Astrocyte (in vitro differentiated cells and primary cell): ENCODE data around the gene MAML2. TPM values are rescaled to one million over a fixed set of nuclear protein-coding genes. Genes with fewer than 3 reads are reported as not detected.

Source experiments
- DNase-seq: peaks from one replicate; pipeline ENCODE4 v3.0.0-alpha.2; 2010; ENCODE audit warnings: low read depth
- FAIRE-seq: peaks from 2 replicates; lab custom pipeline; 2011; peaks lifted over from hg19 to GRCh38; lab: Jason Lieb, UNC
- H2AFZ ChIP-seq: 2 replicates; pipeline ENCODE4 v1.6.0; 2012; ENCODE audit warnings: low read depth, low read length, inconsistent platforms
- H3K27ac ChIP-seq: 2 replicates; pipeline ENCODE4 v1.5.1; 2011; ENCODE audit warnings: low read depth, low read length, inconsistent platforms
- H3K27me3 ChIP-seq: 2 replicates; pipeline ENCODE4 v1.6.0; 2011; ENCODE audit warnings: low read length, inconsistent platforms; ENCODE audit not compliant: insufficient read depth
- H3K36me3 ChIP-seq: 2 replicates; pipeline ENCODE4 v1.5.1; 2011; ENCODE audit warnings: low read length, inconsistent platforms; ENCODE audit not compliant: insufficient read depth
- H3K4me1 ChIP-seq: 2 replicates; pipeline ENCODE4 v1.5.1; 2011; ENCODE audit warnings: low read length, inconsistent platforms; ENCODE audit not compliant: insufficient read depth
- H3K4me2 ChIP-seq: 2 replicates; pipeline ENCODE4 v1.6.0; 2012; ENCODE audit warnings: low read length, inconsistent platforms
- H3K4me3 ChIP-seq: 2 replicates; pipeline ENCODE4 v1.5.1; 2011; ENCODE audit warnings: low read depth, mild to moderate bottlenecking, low read length, inconsistent platforms; ENCODE audit not compliant: insufficient read depth
- H3K79me2 ChIP-seq: 2 replicates; pipeline ENCODE4 v1.6.0; 2012; ENCODE audit warnings: mild to moderate bottlenecking, low read length, inconsistent platforms; ENCODE audit not compliant: insufficient read depth
- H3K9ac ChIP-seq: 2 replicates; pipeline ENCODE4 v1.6.0; 2012; ENCODE audit warnings: mild to moderate bottlenecking, low read length, inconsistent platforms
- H3K9me3 ChIP-seq: 2 replicates; pipeline ENCODE4 v1.5.1; 2012; ENCODE audit warnings: low read depth, mild to moderate bottlenecking, low read length, inconsistent platforms; ENCODE audit not compliant: insufficient read depth
- H4K20me1 ChIP-seq: 2 replicates; pipeline ENCODE4 v1.6.0; 2012; ENCODE audit warnings: low read length, inconsistent platforms; ENCODE audit not compliant: insufficient read depth
- H3K27ac Mint-ChIP-seq: one replicate; pipeline ENCODE4 v1.8.0; 2021; ENCODE audit warnings: mild to moderate bottlenecking, mixed read lengths; ENCODE audit not compliant: unreplicated experiment
- H3K27me3 Mint-ChIP-seq: one replicate; pipeline ENCODE4 v1.8.0; 2021; ENCODE audit warnings: low read depth, mixed read lengths; ENCODE audit not compliant: unreplicated experiment
- H3K36me3 Mint-ChIP-seq: one replicate; pipeline ENCODE4 v1.8.0; 2021; ENCODE audit warnings: low read depth, mixed read lengths; ENCODE audit not compliant: unreplicated experiment
- H3K4me1 Mint-ChIP-seq: one replicate; pipeline ENCODE4 v1.8.0; 2021; ENCODE audit warnings: low read depth, mixed read lengths; ENCODE audit not compliant: unreplicated experiment
- H3K4me3 Mint-ChIP-seq: one replicate; pipeline ENCODE4 v1.8.0; 2021; ENCODE audit warnings: mild to moderate bottlenecking, moderate library complexity, mixed read lengths; ENCODE audit not compliant: unreplicated experiment
- H3K9me3 Mint-ChIP-seq: one replicate; pipeline ENCODE4 v1.8.0; 2021; ENCODE audit warnings: mild to moderate bottlenecking, mixed read lengths; ENCODE audit not compliant: unreplicated experiment
- EZH2 ChIP-seq: IDR thresholded peaks from 2 replicates; pipeline ENCODE4 v1.6.1; 2012; ENCODE audit warnings: mild to moderate bottlenecking, low read length, inconsistent platforms; ENCODE audit not compliant: insufficient read depth
- total RNA-seq: library from RNA; stranded (reverse); gene quantifications from 2 replicates; pipeline ENCODE4 v1.2.1, GENCODE V29; 2021
- TF ChIP-seq, protein P1 (sequence below): IDR thresholded peaks from 2 replicates; pipeline ENCODE4 v1.5.1; 2011; ENCODE audit warnings: low read depth, mild to moderate bottlenecking, inconsistent platforms, low read length, moderate library complexity; ENCODE audit not compliant: insufficient read depth

MAML2 gene
- total RNA-seq, 1 donor from 2014 or later, result 27.4 TPM

DNA sequence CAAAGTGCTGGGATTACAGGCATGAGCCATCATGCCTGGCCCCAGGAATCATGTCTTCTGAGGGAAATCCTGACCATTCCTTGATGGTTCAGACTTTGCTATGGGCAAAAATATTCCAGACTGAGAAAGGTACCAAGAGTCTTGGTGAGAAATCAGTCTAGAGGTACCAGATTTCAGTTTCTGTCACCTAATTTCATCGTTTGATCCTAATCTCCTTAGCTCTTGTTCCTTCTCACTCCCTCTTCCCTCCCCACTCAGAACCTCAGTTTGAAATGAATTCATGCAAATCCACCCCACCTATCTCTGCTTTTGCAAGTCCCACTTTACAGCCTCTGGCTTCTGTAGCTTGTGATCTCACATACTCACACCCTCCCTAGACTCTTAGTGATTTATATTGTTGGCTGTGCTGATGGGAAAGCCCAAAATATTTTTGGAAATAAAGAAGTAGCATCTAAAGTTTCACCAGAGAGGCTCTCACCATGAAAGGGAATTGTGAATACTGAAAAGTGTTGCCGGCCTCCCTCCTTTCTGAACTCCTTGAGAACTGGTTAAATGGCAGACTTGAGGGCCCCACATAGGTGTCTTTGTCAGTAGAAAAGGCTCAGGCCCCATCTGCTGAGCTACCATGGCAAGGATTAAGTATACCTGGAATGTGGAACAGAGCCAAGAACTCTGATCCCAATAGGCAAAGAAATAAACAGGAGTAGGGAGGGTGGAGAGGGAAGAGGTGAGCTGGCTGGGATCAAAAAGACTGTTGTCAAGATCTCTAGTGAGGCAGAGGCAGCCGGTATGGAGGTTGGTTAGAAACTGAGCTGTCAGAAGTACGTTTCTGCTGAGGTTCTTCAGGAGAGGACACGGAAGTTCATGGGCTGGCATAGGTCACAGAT lies 228.6 kb downstream of the MAML2 start:
- Histone ChIP-seq H3K4me2 (no peak overlapping the region), H3K9ac (no peak overlapping the region), H3K79me2 (peaks cover 19% of the 10 kb centered on the region), H3K27me3 (no peaks in the 10 kb centered on the region), H3K27ac (no peak overlapping the region), H3K4me3 (no peak overlapping the region), H3K4me1 (peaks cover 12% of the 10 kb centered on the region), H3K36me3 (no peaks in the 10 kb centered on the region), H4K20me1 (no peaks in the 10 kb centered on the region), H3K9me3 (no peaks in the 10 kb centered on the region), H2AFZ (no peak overlapping the region)
- H3K27ac Mint-ChIP-seq, result peak overlapping the region; percentile 2
- peaks cover 24% of the 10 kb centered on the region for H3K4me1 Mint-ChIP-seq
- H3K4me3 Mint-ChIP-seq, result no peak overlapping the region
- H3K27me3 Mint-ChIP-seq, result no peaks in the 10 kb centered on the region
- no peaks in the 10 kb centered on the region for H3K36me3 Mint-ChIP-seq
- DNase-seq (no peak), FAIRE-seq (no peak)
- TF ChIP-seq, protein P1, sequence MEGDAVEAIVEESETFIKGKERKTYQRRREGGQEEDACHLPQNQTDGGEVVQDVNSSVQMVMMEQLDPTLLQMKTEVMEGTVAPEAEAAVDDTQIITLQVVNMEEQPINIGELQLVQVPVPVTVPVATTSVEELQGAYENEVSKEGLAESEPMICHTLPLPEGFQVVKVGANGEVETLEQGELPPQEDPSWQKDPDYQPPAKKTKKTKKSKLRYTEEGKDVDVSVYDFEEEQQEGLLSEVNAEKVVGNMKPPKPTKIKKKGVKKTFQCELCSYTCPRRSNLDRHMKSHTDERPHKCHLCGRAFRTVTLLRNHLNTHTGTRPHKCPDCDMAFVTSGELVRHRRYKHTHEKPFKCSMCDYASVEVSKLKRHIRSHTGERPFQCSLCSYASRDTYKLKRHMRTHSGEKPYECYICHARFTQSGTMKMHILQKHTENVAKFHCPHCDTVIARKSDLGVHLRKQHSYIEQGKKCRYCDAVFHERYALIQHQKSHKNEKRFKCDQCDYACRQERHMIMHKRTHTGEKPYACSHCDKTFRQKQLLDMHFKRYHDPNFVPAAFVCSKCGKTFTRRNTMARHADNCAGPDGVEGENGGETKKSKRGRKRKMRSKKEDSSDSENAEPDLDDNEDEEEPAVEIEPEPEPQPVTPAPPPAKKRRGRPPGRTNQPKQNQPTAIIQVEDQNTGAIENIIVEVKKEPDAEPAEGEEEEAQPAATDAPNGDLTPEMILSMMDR, result no peak
- TF ChIP-seq EZH2, result no peak
- H3K9me3 Mint-ChIP-seq, result peaks cover 2% of the 10 kb centered on the region

DNA sequence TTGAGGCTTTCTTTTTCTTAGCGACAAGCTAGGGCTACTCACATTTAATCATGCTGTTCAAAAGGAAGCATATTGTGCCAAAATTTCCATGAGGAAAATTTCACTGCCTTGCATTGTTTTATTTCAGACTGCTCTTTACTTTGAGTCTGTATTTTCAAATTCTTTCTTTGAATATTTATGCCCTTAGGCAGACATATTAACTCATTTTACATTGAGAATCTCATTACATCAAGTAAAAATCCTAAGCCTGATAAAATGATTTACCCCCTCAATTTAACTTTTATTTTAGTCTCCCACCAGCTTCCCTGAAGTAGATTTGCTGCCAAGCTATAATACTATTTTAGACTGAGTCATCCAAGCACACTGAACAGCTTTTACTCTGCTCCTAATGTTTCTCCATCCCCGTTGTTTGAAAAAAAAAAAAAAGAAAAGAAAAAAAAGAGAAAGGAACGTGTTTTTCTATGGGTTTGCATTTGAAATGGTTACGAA lies 229.8 kb downstream of the MAML2 start:
- H3K36me3 ChIP-seq, result no peaks in the 10 kb centered on the region
- H3K4me2 ChIP-seq, result peak overlapping the region; percentile 52
- Mint-ChIP-seq H3K36me3 (no peaks in the 10 kb centered on the region), H3K9me3 (peaks cover 2% of the 10 kb centered on the region), H3K27ac (peak overlapping the region; percentile 15), H3K4me1 (peaks cover 24% of the 10 kb centered on the region), H3K27me3 (no peaks in the 10 kb centered on the region), H3K4me3 (no peak overlapping the region)
- DNase-seq (peak; percentile 72), FAIRE-seq (no peak)
- H3K79me2 ChIP-seq, result peaks cover 19% of the 10 kb centered on the region
- peak overlapping the region; percentile 52 for H3K27ac ChIP-seq
- no peak overlapping the region for H3K4me3 ChIP-seq
- no peaks in the 10 kb centered on the region for H4K20me1 ChIP-seq
- TF ChIP-seq EZH2, result no peak
- TF ChIP-seq, protein P1, result no peak
- H3K27me3 ChIP-seq, result no peaks in the 10 kb centered on the region
- peak overlapping the region; percentile 53 for H3K9ac ChIP-seq
- no peaks in the 10 kb centered on the region for H3K9me3 ChIP-seq
- H3K4me1 ChIP-seq, result peaks cover 12% of the 10 kb centered on the region
- no peak overlapping the region for H2AFZ ChIP-seq
